ENCODE data around the gene RASIP1.
"Not testable (repeated sequence)": the region's sequence is repeated elsewhere in the genome, so short reads cannot be mapped to it uniquely, and the experiment has no call there.

RASIP1 gene, protein sequence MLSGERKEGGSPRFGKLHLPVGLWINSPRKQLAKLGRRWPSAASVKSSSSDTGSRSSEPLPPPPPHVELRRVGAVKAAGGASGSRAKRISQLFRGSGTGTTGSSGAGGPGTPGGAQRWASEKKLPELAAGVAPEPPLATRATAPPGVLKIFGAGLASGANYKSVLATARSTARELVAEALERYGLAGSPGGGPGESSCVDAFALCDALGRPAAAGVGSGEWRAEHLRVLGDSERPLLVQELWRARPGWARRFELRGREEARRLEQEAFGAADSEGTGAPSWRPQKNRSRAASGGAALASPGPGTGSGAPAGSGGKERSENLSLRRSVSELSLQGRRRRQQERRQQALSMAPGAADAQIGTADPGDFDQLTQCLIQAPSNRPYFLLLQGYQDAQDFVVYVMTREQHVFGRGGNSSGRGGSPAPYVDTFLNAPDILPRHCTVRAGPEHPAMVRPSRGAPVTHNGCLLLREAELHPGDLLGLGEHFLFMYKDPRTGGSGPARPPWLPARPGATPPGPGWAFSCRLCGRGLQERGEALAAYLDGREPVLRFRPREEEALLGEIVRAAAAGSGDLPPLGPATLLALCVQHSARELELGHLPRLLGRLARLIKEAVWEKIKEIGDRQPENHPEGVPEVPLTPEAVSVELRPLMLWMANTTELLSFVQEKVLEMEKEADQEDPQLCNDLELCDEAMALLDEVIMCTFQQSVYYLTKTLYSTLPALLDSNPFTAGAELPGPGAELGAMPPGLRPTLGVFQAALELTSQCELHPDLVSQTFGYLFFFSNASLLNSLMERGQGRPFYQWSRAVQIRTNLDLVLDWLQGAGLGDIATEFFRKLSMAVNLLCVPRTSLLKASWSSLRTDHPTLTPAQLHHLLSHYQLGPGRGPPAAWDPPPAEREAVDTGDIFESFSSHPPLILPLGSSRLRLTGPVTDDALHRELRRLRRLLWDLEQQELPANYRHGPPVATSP

DNA sequence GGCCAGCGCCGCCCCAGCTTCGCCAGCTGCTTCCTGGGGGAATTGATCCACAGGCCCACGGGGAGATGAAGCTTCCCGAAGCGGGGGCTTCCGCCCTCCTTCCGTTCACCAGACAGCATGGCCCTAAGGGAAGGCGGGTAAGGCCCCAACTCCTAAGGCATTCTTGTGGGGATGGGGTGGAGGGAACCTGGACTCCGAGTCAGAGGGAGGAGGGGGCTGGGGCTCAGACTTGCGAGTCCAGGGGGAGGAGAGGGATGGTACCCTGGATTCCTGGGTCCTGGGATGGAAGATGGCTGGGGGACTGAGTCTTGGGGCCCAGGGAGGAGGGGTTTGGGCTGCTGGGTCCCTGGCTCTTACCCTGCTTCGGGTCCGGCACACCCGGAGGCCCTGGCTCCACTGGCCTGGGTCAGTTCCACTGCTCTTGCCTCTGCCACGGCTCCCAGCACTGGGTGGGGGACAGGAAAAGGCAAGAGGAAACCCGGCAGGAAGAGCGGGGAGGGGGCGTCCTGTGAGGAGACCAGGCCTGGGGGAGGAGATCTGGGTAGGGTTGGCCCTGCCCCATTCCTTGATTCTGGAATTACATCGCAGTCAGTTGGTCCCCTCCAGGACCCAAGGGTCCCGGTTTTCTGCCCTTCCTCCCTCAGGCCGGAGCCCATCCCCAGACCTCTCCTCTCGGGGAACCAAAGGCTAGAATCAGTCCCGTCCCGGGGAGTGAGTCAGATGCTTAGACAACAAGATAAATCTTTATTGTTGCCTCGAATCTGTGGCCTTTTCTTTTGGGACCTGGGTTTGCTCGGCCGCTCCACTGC, at the start of gene RASIP1:
TSS of gene RASIP1 (minus strand) at position 447 of the 809 bp plus-strand sequence. CDS start at position 119, 328 bp downstream.
- no peak for DNase-seq (ENCODE audit: low spot score)

DNA sequence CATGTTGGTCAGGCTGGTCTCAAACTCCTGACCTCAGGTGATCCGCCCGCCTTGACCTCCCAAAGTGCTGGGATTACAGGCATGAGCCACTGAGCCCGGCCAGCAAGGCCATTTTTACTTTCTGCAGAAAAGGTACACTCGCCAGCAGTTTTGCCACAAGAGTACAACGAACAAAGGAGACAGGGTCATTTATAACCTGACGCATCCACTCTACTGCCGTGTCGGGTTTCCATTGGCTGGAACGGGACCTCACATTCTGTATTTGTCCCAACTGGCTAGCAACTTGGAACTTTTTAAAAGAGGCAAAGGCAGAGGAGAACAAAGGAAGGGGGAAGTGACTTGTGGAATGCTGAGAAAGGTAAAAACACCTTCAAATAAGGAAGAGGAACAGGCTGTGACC, 46.9 kb upstream of the RASIP1 start:
- DNase-seq (ENCODE audit: low spot score): not testable (repeated sequence)

DNA sequence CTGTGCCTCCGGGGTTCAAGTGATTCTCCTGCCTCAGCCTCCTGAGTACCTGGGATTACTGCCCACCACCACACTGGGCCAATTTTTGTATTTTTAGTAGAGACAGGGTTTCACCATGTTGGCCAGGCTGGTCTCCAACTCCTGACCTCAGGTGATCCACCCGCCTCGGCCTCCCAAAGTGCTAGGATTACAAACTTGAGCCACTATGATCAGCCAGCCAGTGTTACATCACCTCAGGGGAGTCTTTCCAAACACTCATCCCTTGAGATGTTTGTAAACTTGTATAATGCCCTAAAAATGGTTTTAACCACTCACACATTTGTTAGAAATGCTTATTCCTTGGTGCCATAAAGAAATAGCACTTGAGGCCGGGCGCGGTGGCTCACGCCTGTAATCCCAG, 46.0 kb upstream of the RASIP1 start:
- DNase-seq (ENCODE audit: low spot score): not testable (repeated sequence)

DNA sequence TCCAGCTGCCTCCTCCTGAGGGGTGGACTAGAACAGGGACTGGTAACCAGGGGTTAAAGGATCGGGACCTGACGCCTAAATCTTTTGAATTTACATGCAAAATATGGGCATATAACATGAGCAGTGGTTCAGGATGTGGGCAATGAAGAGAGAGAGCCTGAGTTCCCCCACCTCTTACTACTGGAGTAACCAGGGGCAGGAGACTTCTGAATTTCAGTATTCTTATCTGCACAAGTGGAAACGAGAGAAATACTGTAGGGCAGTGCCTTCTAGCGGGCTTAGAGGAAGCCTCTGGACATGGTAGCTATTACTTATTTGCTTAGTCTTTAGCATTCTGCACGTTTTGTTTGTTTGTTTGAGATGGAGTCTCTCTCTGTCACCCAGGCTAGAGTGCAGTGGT, 44.1 kb upstream of the RASIP1 start:
- DNase-seq (ENCODE audit: low spot score): no peak

DNA sequence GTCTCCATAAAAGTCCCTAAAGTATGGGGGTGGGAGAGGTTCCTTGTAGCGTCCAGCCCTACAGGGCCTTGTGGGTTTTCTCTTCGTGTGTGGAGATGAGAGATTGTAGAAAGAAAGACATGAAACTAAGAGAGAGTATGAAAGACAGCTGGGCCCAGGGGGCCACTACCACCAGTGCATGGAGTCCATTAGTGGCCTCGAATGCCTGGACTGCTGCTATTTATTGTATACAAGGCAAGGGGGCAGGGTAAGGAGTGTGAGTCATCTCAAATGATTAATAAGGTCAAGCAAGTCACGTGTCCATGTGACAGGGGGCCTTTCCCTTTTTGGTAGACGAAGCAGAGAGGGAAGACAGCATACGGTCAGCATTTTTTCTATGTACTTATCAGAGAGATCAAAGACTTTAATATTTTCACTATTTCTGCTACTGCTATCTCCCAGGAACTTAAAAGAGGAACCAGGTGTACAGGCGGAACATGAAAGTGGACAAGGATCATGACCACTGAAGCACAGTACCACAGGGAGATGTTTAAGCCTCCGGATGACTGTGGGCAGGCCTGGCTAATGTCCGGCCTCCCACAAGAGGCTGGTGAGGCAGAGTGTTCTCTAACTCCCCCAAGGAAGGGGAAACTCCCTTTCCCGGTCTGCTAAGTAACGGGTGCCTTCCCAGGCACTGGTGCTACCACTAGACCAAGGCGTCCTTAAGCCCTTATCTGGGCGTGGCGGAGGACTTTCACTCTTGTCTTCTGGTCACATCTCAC, 40.4 kb upstream of the RASIP1 start:
- DNase-seq (ENCODE audit: low spot score): no peak

DNA sequence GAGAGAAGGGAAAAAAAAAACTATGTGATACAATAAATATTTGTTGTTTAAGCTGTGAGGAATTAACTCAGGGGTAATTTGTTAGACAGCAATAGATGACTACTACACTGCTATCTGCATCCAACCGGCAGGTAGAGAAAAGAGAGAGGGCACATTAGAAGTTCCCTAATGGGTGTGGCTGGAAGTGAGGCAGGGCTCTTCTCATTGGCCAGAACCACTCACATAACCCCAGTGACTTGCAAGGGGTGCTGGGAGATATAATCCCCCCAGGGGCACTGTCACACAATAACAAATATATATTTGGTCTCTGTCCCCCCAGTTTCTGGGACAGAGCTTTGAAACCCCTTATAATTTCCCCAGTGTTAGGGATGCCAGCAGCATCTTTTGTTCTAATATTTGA, 39.2 kb upstream of the RASIP1 start:
- no peak for DNase-seq (ENCODE audit: low spot score)

DNA sequence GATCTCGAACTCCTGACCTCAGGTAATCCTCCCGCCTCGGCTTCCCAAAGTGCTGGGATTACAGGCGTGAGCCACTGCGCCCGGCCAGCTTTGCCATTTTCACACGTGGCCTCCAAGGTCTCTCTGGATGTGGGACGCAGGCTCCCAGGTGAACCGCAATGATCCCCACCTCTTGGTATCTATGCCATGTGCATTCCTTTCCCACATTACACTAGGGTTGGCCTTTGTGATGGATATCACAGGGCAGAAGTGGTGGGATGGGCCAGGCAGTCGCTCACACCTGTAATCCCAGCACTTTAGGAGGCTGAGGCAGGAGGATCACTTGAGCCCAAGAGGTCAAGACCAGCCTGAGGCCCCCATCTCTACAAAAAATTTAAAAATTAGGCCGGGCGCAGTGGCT, 37.3 kb upstream of the RASIP1 start:
- no peak for DNase-seq (ENCODE audit: low spot score)

DNA sequence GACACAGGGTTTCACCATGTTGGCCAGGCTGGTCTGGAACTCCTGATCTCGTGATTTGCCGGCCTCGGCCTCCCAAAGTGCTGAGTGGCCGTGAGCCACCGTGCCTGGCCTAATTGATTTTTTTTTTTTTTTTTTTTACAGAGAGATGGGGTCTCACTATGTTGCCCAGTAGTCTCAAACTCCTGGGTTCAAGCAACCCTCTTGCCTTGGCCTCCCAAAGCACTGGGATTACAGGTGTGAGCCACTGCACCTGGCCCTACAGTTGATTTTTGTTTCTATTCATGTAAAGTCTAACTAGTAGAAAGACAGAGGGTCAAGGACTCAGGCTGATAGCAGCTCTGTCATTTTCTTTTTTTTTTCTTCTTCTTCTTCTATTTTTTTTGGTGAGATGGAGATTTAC, 36.7 kb upstream of the RASIP1 start:
- DNase-seq (ENCODE audit: low spot score): no peak

DNA sequence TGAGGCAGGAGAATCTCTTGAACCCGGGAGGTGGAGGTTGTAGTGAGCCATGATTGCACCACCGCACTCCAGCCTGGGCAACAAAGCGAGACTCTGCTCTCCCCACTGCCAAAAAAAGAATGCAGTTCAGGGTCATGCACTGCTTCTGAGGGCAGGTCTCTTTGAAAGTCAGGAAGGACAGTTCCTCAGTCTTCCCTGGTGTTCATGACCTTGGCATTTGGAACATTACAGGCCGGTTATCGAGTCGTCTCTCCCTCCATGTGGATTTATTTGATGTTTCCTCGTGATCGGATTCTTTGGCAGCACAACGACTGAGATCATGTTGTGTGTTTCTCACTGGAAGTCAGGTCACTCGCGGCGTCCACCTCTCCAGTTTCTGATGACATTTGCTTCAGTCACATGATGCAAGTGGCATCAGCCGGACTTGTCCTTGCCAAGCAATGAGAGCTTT, 32.1 kb upstream of the RASIP1 start:
- DNase-seq (ENCODE audit: low spot score): no peak

DNA sequence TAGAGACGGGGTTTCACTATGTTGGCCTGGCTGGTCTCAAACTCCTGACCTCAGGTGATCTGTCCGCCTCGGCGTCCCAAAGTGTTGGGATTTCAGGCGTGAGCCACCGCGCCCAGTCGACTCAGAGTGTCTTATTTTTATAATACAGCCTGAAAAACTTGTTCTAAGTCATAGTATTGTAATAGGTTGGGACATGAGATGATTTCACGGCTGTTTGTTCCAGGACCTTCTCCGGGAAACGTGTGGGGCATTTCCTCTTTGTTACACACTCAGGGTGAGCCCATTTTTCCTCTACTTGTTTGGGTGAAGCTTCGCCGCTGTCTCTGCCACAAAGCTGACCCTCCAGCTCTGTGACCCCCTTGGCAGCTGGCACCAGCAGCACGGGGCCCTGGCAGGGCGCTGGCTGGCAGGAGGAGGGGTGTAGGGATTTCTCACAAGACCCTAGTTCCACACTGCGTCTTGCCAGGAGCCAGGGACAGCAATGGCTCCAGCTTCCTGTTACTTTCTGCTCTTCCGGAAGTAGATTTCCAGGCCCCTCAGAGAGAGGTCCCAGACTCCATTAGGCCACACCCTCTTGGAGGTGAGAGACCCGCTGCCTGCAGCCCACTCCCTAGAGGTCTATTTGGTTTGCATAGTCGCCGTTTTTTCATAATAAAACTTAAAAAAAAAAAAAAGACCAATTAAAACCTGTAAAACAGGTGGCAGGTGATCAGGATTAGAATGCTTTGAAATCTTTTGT, 30.5 kb upstream of the RASIP1 start:
- DNase-seq (ENCODE audit: low spot score): no peak

DNA sequence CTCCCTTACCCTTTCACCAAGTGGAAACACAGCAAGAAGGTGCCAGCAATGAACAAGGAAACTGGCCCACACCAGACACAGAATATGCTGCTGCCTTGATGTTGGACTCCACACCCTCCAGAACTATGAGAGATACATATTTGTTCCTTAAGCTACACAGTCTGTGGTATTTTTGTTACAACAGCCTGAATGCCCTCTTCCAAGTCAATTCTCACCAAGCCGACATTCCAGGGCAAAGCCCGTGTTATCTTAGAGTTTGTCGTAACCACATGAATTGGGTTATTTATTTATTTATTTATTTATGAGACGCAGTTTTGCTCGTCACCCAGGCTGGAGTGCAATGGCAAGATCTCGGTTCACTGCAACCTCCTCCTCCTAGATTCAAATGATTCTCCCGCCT, 29.9 kb upstream of the RASIP1 start:
- no peak for DNase-seq (ENCODE audit: low spot score)

DNA sequence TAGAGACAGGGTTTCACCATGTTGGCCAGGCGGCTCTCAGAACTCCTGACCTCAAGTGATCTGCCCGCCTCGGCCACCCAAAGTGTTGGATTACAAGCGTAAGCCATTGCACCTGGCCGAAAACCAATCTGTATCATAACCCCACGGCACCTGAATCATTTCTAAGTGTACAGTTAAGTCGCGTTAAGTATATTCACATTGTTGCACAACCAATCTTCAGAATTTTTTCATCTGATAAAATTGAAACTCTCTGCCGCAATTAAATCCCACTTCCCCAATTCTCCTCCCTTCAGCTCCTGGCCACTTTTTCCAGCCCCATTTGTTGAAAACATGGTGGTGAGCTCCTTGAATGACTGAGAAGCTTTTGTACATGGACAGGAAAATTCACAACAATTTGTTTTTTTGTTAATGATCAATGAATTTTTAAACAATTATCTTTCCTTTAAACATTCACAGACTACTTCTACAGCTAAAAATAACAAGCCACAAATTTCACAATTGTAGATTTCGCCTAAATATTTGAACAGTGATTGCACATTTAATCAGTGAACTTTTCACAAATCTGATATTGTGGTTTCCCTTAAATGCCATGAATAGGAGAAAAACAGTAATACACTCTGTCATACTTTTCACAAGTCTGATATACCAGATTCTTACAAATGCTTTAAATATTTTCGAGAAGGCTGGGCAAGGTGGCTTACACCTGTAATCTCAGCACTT, 28.7 kb upstream of the RASIP1 start:
- DNase-seq (ENCODE audit: low spot score): no peak

DNA sequence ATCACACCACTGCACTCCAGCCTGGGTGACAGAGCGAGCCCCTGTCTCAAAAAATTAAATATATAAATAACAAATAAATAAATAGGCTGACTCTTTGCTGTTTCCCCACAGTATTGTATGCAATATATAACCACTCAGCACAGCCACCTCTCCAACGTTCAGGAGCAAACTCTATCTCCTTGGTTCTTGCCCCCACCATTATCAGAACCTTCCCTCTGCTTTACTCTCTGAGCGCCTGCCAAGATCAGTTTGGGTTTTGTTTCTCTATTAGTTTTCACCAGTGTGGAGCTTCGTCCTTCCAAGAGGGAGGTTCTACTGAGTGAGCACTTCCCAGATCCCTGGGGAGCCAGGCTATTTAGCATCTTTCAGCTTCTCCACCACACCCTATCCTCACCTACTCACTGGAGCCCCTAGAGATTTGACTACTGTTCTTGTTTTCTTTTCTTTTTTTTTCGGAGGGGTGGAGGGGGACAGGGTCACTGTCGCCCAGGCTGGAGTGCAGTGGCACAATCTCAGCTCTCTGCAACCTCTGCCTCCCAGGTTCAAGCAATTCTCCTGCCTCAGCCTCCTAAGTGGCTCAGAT, 27.9 kb upstream of the RASIP1 start:
- DNase-seq (ENCODE audit: low spot score): not testable (repeated sequence)

DNA sequence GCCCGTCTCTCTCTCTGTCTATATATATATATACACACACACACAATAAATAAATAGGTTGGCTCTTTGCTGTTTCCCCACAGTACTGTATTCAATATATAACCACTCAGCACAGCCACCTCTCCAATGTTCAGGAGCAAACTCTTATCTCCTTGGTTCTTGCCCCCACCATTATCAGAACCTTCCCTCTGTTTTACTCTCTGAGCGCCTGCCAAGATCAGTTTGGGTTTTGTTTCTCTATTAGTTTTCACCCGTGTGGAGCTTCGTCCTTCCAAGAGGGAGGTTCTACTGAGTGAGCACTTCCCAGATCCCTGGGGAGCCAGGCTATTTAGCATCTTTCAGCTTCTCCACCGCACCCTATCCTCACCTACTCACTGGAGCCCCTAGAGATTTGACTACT, 25.4 kb upstream of the RASIP1 start:
- DNase-seq (ENCODE audit: low spot score): not testable (repeated sequence)

DNA sequence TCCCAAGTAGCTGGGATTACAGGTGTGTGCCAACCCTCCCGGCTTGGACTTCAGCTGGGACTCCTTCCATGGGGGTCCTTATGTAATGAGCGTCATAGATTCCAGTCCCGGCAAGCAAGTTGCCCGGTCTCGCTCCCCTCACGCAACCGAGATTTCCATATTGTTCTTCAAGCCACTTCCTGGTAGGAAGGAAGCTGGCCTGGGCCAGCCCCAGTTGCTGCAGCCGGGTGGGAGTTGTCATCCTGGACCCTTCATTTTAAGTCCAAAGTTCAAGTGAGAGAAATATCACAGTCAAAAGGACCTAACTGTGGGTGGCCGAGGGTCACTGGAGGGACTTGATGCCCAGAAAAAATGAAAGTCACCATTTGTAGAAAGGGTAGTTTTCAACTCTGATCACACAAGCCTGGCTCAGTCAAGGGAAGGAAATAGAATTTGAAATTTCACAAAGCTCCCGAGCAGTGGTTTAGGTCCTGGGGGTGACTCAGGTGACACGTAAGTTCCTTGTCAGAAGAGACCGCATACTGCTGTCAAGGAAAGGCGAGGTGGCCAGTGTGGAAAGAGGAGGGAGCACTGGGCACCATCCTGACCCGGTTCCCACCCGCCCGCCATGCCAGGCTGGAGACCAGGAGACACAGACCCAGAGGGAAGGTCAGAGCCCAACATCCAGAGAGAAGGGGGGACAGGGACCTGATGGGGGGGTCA, 20.2 kb upstream of the RASIP1 start:
- no peak for DNase-seq (ENCODE audit: low spot score)

DNA sequence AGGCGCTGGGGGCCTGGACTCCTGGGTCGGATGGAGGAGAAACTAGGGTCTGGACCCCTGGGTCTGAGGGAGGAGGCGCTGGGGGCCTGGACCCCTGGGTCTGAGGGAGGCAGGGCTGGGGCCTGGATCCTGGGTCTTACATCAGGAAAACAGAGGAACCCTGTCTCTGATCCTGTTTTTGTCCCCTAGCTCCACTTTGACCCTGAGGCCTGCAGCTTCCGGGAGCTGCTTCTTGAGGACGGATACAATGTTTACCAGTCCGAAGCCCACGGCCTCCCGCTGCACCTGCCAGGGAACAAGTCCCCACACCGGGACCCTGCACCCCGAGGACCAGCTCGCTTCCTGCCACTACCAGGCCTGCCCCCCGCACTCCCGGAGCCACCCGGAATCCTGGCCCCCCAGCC, 17.3 kb upstream of the RASIP1 start:
- DNase-seq (ENCODE audit: low spot score): no peak

DNA sequence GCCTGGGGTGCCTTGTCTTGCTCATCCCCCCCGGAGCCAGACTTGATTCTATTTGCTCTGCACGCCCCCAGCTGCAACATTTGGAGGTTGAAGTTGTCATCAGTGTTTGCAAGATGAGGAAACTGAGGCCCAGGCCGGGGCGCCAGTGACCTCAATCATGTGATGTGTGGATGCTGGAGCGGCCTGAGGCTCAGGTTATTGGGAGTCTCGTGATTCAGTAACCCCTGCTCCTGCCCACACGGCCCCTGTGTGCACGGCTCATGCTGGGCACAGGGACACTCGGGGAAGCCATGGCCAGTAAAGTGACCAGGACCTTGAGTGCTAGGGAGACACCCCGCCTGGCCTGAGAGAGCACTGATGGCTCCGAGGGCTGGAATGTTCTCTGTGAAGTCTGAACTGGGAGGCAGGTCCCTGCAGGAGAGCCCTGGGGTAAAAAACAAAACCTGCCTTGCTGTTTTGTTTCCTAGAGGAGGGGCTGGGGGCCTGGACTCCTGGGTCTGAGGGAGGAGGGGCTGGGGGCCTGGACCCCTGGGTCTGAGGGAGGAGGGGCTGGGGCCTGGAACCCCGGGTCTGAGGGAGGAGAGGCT, 16.8 kb upstream of the RASIP1 start:
- no peak for DNase-seq (ENCODE audit: low spot score)

DNA sequence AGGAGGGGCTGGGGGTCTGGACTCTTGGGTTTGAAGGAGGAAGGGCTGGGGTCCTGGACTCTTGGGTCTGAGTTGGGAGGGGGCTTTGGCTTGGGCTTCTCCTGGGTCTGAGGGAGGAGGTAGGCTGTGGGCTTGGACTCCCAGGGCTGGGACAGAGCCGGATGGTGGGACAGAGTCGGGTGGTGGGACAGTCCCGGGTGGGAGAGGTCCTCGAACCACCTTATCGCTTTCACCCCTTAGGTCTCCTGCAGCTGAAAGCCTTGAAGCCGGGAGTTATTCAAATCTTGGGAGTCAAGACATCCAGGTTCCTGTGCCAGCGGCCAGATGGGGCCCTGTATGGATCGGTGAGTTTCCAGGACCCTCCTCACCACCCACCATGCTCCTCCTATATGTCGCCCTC, 16.3 kb upstream of the RASIP1 start:
- no peak for DNase-seq (ENCODE audit: low spot score)

DNA sequence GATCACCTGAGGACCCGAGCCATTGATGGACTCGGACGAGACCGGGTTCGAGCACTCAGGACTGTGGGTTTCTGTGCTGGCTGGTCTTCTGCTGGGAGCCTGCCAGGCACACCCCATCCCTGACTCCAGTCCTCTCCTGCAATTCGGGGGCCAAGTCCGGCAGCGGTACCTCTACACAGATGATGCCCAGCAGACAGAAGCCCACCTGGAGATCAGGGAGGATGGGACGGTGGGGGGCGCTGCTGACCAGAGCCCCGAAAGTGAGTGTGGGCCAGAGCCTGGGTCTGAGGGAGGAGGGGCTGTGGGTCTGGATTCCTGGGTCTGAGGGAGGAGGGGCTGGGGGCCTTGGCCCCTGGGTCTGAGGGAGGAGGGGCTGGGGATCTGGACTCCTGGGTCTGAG, 15.8 kb upstream of the RASIP1 start:
- DNase-seq (ENCODE audit: low spot score): no peak

Measured in D341Med (cell line).